ENCODE data around the gene TBC1D22A. TPM values are rescaled to one million over a fixed set of nuclear protein-coding genes. Genes with fewer than 3 reads are reported as not detected.

Gene TBC1D22A
- total and polyA plus RNA-seq, 2 donors (not counting 3 experiments of a cell fraction or from before 2014, with no cell fraction given), result 26.1 to 32.4 TPM

DNA sequence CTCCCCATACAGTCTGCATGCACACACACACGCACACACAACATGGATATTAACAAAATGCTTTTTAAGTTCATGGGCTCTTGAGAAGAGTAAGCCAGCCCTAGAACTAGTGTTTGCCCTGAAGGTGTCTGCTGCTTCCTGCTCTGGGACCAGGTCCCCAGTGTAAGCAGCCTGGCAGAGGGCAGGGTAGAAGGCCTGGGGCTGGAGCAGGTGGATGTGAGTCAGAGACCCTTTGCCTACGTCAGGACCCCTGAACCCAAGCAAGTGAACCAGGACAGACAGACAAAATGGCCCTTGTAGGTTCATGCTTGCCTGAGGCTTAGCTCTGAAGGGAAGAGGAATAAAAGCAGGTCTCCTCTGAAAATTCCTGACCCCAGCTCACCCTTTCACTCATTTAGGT is 357.9 kb downstream of the TBC1D22A start:
- POLR2A ChIA-PET, result no interaction called here
- intact Hi-C loops (cut with micrococcal nuclease), result no loop called here

GRCh38 chr22:47121791-47122190 is 359.3 kb downstream of the TBC1D22A start:
- intact Hi-C loops (cut with micrococcal nuclease) (no loop called here), dilution Hi-C loops (cut with MboI; ENCODE audit: extremely low pct_ligation_motif_present, low sequenced_read_pairs) (no loop called here)
- H3K9me3 ChIP-seq (replicated peaks; ENCODE audit: control insufficient read depth, insufficient read depth, low read length), result no peaks in the 10 kb centered on the region
- no peak overlapping the region for H3K4me3 ChIP-seq (replicated peaks in 1 of 3; ENCODE audit: insufficient read depth in 1 of 3, low read depth in 1 of 3, low read length in 3 of 3)
- no peak for TF ChIP-seq MYC (IDR thresholded peaks at IDR 0.05; ENCODE audit: low read depth, low read length)
- no peak for TF ChIP-seq GATA2 (IDR thresholded peaks at IDR 0.05; ENCODE audit: insufficient read depth, insufficient read length, low read depth, low read length)
- TF ChIP-seq POLR2A (IDR thresholded peaks at IDR 0.05; ENCODE audit: low read depth, low read length), result no peak
- no peak for TF ChIP-seq EZH2 (IDR thresholded peaks at IDR 0.05; ENCODE audit: borderline replicate concordance, low read depth, low read length, severe bottlenecking)
- no peak for TF ChIP-seq MAX (IDR thresholded peaks at IDR 0.05; ENCODE audit: insufficient read depth, insufficient read length)
- no peak for TF ChIP-seq FOS (IDR thresholded peaks at IDR 0.05; ENCODE audit: borderline replicate concordance, insufficient read depth, low read length)
- no peak for TF ChIP-seq POLR2AphosphoS5 (IDR thresholded peaks at IDR 0.05; ENCODE audit: insufficient read depth, low read depth, low read length)
- no peak for TF ChIP-seq CTCF (IDR thresholded peaks at IDR 0.05; ENCODE audit: extremely low read depth in 1 of 2, insufficient read depth in 1 of 2, low read depth in 1 of 2, low read length in 2 of 2)
- no peak for TF ChIP-seq JUN (IDR thresholded peaks at IDR 0.05; ENCODE audit: borderline replicate concordance, insufficient read depth, insufficient read length, low read depth)
- FAIRE-seq (no peak), DNase-seq (ENCODE audit: low read depth, low spot score) (no peak)
- BruUV-seq (replicated peaks), result no TSS peak
- H3K9ac ChIP-seq (replicated peaks; ENCODE audit: extremely low read depth, insufficient read depth, low read length), result no peak overlapping the region
- no peak overlapping the region for H3K4me2 ChIP-seq (ENCODE audit: insufficient read depth, low read length)
- no peaks in the 10 kb centered on the region for H4K20me1 ChIP-seq (replicated peaks; ENCODE audit: control insufficient read depth, extremely low read depth, insufficient read depth, low read length)
- H2AFZ ChIP-seq (ENCODE audit: low read depth, low read length), result no peak overlapping the region
- POLR2A ChIA-PET, result no interaction called here
- CTCF ChIA-PET, result interaction anchor here (0.9 kb wide), 1 partner anchor 9 kb away, joined by 3 read pairs; no protein-coding TSS in a partner anchor
- H3K9me1 ChIP-seq (replicated peaks; ENCODE audit: control insufficient read depth, extremely low read depth, insufficient read depth, low read length), result no peaks in the 10 kb centered on the region
- no peak overlapping the region for H3K27ac ChIP-seq (ENCODE audit: insufficient read depth, low read depth, low read length)
- H3K27me3 ChIP-seq (ENCODE audit: control insufficient read depth in 2 of 2, insufficient read depth in 2 of 2, low read length in 2 of 2), result no peaks in the 10 kb centered on the region
- no peaks in the 10 kb centered on the region for H3K36me3 ChIP-seq (ENCODE audit: control insufficient read depth in 2 of 2, extremely low read depth in 1 of 2, insufficient read depth in 2 of 2, low read length in 2 of 2)
- H3K4me1 ChIP-seq (ENCODE audit: control insufficient read depth, extremely low read depth, insufficient read depth, low read length), result no peaks in the 10 kb centered on the region
- no peaks in the 10 kb centered on the region for H3K79me2 ChIP-seq (ENCODE audit: control insufficient read depth, insufficient read depth, low read length)

More for the DNA sequence above, 357.9 kb downstream of the TBC1D22A start:
- no peak overlapping the region for H2AFZ ChIP-seq (ENCODE audit: low read depth, low read length)
- CTCF ChIA-PET, result no interaction called here
- no peaks in the 10 kb centered on the region for H3K27me3 ChIP-seq (ENCODE audit: control insufficient read depth in 2 of 2, insufficient read depth in 2 of 2, low read length in 2 of 2)
- no peak for DNase-seq (ENCODE audit: low read depth, low spot score)
- H3K27ac ChIP-seq (ENCODE audit: insufficient read depth, low read depth, low read length), result no peak overlapping the region
- TF ChIP-seq POLR2AphosphoS5 (IDR thresholded peaks at IDR 0.05; ENCODE audit: insufficient read depth, low read depth, low read length) (no peak), POLR2A (IDR thresholded peaks at IDR 0.05; ENCODE audit: low read depth, low read length) (no peak)
- H4K20me1 ChIP-seq (replicated peaks; ENCODE audit: control insufficient read depth, extremely low read depth, insufficient read depth, low read length), result no peaks in the 10 kb centered on the region
- H3K9me3 ChIP-seq (replicated peaks; ENCODE audit: control insufficient read depth, insufficient read depth, low read length), result no peaks in the 10 kb centered on the region
- FAIRE-seq, result no peak
- H3K4me3 ChIP-seq (replicated peaks in 1 of 3; ENCODE audit: insufficient read depth in 1 of 3, low read depth in 1 of 3, low read length in 3 of 3), result no peak overlapping the region
- dilution Hi-C loops (cut with MboI; ENCODE audit: extremely low pct_ligation_motif_present, low sequenced_read_pairs), result no loop called here
- H3K4me2 ChIP-seq (ENCODE audit: insufficient read depth, low read length), result no peak overlapping the region
- H3K79me2 ChIP-seq (ENCODE audit: control insufficient read depth, insufficient read depth, low read length), result no peaks in the 10 kb centered on the region
- H3K4me1 ChIP-seq (ENCODE audit: control insufficient read depth, extremely low read depth, insufficient read depth, low read length), result no peaks in the 10 kb centered on the region
- H3K9ac ChIP-seq (replicated peaks; ENCODE audit: extremely low read depth, insufficient read depth, low read length), result no peak overlapping the region
- BruUV-seq (replicated peaks), result no TSS peak
- H3K9me1 ChIP-seq (replicated peaks; ENCODE audit: control insufficient read depth, extremely low read depth, insufficient read depth, low read length), result no peaks in the 10 kb centered on the region
- no peaks in the 10 kb centered on the region for H3K36me3 ChIP-seq (ENCODE audit: control insufficient read depth in 2 of 2, extremely low read depth in 1 of 2, insufficient read depth in 2 of 2, low read length in 2 of 2)
